Uterus (tissue), 2 donors: ENCODE data around the gene NUMA1.

Experiments
- POLR2A ChIP-seq, 2 donors: fragments of 450-650 bp; IDR thresholded peaks; one replicate each; pipeline ENCODE4 v1.6.1; 2016; ENCODE audit warnings: antibody characterized with exemption in 2 of 2, mild to moderate bottlenecking in 1 of 2, moderate library complexity in 1 of 2
- TF ChIP-seq, protein P1 (sequence below), 4 experiments: fragments of 200-600 bp in 2 of 4; fragments of 450-650 bp in 2 of 4; sonication (generic) in 2 of 4; IDR thresholded peaks; one replicate each; pipeline ENCODE4 v1.5.1; 2016 to 2019; ENCODE audit warnings: antibody characterized with exemption in 4 of 4, mild to moderate bottlenecking in 2 of 4, moderate library complexity in 1 of 4

DNA sequence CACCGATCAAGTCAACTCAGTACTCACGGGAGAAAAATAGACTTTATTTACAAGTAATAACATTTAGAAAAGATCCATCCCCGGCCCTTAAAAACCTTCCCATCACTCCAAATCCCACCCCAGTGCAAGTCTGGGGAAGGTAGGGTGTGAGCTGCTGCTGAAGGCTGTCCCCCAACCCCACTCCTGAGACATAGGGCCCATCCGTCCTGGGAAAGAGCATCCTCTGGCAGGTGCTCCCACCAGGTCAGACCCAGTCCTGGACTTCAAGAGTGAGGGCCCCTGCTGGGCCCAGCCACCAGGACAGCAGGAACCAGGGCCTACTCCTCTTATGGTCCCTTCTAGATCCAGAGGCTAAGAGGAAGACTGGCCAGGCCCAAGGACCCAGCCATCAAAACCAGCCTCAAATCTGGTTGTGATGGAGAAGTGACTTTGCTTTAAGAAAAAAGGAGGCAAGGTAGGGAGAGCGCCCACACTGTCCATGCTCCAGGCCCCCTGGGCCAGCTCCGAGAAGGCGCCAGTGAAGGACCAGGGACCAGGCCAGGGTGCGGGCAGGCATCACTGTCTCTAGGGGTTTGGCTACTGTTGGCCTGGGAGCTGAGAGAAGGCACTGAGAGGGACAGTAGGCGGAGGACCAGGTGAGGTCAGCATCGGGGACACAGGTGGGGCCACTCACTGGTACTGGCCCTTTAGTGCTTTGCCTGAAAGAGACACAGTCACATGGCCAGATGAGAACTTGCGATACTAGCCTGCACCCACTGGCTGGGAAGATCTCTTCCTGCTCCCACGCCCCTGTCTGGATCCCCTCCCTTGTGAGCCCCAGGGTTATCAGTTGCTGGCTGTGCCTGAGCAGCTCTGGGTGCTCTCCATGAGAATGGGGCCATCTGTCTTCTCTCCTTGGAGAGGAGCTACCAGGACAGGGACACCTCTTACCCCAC lies 77.2 kb downstream of the NUMA1 start:
- TF ChIP-seq, protein P1, sequence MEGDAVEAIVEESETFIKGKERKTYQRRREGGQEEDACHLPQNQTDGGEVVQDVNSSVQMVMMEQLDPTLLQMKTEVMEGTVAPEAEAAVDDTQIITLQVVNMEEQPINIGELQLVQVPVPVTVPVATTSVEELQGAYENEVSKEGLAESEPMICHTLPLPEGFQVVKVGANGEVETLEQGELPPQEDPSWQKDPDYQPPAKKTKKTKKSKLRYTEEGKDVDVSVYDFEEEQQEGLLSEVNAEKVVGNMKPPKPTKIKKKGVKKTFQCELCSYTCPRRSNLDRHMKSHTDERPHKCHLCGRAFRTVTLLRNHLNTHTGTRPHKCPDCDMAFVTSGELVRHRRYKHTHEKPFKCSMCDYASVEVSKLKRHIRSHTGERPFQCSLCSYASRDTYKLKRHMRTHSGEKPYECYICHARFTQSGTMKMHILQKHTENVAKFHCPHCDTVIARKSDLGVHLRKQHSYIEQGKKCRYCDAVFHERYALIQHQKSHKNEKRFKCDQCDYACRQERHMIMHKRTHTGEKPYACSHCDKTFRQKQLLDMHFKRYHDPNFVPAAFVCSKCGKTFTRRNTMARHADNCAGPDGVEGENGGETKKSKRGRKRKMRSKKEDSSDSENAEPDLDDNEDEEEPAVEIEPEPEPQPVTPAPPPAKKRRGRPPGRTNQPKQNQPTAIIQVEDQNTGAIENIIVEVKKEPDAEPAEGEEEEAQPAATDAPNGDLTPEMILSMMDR (IDR thresholded peaks at IDR 0.05), result no peak
- no peak for TF ChIP-seq POLR2A (IDR thresholded peaks at IDR 0.05)
